B cell (primary cell): ENCODE results near the gene POLR3G.

ENCODE experiments used
- EZH2 ChIP-seq: IDR thresholded peaks from 2 replicates; pipeline ENCODE4 v1.6.1; 2012; ENCODE audit warnings: borderline replicate concordance, low read depth, mild to moderate bottlenecking, moderate library complexity, low read length; ENCODE audit not compliant: insufficient read depth, poor library complexity, severe bottlenecking
- TF ChIP-seq, protein P1 (sequence below): fragments of 200-600 bp; IDR thresholded peaks from one replicate; pipeline ENCODE4 v1.8.0; 2022; ENCODE audit warnings: antibody characterized with exemption, mild to moderate bottlenecking

DNA sequence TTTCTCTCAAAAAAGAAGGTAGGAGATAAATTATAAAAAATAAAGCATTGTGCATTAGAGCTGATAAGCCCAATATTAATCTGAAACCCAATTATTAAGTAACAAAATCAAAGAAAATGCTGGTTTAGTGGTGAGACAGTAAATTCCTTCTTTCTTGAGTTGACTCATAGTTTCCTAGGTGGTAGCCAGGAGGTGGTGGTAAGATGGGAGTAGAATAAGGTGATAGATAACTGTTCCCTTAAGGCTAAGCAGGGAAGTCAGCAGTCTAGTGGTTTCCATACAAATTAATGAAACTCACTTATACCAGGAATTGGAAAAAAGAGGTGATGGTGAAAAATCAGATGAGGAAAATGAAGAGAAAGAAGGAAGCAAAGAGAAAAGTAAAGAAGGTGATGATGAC is 31.6 kb downstream of the POLR3G start:
- TF ChIP-seq, protein P1, sequence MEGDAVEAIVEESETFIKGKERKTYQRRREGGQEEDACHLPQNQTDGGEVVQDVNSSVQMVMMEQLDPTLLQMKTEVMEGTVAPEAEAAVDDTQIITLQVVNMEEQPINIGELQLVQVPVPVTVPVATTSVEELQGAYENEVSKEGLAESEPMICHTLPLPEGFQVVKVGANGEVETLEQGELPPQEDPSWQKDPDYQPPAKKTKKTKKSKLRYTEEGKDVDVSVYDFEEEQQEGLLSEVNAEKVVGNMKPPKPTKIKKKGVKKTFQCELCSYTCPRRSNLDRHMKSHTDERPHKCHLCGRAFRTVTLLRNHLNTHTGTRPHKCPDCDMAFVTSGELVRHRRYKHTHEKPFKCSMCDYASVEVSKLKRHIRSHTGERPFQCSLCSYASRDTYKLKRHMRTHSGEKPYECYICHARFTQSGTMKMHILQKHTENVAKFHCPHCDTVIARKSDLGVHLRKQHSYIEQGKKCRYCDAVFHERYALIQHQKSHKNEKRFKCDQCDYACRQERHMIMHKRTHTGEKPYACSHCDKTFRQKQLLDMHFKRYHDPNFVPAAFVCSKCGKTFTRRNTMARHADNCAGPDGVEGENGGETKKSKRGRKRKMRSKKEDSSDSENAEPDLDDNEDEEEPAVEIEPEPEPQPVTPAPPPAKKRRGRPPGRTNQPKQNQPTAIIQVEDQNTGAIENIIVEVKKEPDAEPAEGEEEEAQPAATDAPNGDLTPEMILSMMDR = no peak
- TF ChIP-seq EZH2 = no peak
